GM10266 (cell line): ENCODE results near the gene BRD1.

Experiments used
- DNase-seq: peaks from one replicate; pipeline ENCODE4 v3.0.0; 2012; ENCODE audit errors: extremely low spot score
- TF ChIP-seq, protein P1 (sequence below): IDR thresholded peaks from 2 replicates; pipeline ENCODE4 v1.5.1; 2012; ENCODE audit warnings: mild to moderate bottlenecking, low read depth; ENCODE audit not compliant: control insufficient read depth, insufficient read depth; ENCODE audit errors: missing control alignments

Gene BRD1

DNA sequence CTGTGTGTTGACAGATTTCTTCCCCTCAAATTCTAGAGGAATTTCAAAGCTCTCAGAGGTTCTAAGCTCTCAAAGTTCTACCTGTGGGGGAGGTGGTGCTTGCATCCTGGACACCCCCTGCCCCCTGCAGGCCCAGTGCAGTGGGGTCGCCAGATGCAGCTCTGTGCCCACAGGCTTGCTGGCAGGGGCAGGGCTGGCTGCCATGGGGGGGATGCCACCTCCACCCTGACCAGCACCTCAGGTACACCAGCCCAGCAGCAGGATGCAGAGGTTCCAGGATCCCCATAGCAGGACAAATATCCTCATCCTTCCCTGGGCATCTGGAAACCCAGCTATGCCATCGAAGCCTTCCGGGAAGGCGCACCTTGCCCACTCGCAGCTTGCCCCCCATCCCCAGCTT is 91.1 kb downstream of the BRD1 start:
- TF ChIP-seq, protein P1, sequence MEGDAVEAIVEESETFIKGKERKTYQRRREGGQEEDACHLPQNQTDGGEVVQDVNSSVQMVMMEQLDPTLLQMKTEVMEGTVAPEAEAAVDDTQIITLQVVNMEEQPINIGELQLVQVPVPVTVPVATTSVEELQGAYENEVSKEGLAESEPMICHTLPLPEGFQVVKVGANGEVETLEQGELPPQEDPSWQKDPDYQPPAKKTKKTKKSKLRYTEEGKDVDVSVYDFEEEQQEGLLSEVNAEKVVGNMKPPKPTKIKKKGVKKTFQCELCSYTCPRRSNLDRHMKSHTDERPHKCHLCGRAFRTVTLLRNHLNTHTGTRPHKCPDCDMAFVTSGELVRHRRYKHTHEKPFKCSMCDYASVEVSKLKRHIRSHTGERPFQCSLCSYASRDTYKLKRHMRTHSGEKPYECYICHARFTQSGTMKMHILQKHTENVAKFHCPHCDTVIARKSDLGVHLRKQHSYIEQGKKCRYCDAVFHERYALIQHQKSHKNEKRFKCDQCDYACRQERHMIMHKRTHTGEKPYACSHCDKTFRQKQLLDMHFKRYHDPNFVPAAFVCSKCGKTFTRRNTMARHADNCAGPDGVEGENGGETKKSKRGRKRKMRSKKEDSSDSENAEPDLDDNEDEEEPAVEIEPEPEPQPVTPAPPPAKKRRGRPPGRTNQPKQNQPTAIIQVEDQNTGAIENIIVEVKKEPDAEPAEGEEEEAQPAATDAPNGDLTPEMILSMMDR, result no peak
- DNase-seq, result no peak

DNA sequence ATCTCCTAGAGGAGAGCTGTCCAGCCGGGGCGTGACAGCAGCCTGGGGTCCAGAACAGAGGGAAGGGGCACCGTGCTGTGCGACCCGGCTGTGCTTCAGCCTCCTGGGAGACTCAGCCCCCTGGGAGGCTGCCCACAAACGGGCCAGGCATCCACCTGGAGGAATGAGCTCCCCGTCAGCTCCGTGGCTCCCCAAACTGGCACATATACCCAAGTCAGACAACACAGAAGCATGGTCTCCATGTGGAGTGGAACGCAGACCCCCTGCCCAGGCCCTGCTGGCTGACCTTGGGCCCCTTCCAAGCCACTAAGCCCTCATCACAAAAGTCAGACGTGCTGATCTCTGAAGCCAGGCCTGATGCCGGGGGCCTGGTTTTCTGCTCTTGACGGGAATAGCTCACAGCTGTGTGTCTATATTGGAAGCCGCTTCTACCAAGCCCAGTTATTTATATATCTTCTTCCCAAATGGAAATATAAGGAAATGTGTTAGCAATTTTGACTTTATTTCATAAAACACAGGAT is 91.7 kb downstream of the BRD1 start:
- no peak for DNase-seq
- TF ChIP-seq, protein P1, result no peak

DNA sequence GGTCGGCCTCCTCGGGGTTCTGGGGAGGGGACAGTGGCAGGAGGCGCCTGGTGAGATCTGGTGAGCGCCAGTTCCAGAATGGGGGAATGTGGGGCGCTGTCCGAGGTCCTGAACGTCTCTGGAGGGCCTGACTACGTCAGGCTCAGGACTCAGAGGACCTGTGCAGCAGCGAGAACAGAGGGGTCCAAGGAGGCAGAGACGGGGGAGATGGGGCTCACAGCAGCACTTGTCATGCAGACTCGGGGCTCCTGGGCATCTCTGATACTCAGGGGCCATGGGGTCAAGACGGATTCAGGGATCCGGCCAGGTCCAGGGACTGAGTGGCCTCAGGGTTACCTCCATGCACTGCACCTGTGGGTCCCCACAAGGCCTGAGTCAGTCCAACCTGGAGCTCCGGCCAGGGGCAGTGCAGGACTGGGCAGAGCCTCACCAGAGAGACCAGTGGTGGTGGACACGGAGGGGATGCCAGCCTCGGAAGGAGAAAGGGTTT is 92.2 kb downstream of the BRD1 start:
- TF ChIP-seq, protein P1, result no peak
- DNase-seq, result no peak

DNA sequence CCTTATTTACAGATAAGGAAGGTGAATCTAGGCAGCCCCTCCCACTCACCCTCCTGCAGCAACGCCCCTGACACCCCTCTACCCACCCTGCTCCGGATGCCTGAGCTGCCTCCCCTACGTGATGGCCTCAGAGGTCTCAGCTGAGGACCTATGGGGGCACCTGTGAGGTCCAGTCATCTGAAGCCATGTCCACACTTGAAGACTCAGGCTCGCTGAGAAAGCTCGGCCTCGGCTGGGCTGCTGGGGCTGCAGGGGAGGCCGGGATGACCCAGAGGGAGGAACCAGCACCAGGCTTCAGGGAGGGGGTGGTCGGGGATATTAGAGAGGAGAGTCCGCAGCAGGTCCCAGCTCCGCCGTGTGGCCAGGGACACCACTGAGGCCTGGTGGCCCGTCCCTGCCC is 92.8 kb downstream of the BRD1 start:
- TF ChIP-seq, protein P1, result no peak
- no peak for DNase-seq

DNA sequence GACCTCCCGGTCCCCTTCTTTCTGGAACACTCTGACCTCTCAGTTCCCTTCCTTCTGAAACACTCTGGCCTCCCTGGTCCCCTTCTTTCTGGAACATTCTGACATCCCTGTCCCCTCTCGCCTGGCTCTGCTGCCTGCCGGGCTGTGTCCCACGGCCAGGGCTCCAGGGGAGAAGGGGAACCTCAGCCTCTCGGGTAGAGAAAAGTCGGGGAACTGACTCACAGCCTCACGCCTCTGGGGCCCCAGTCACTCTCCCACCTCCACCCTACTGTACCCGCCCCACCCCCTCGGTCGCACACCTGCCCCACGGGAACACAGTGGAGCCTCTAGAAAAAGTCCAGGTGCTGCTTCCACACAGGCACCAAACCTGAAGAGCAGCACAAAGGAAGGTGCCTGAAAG is 93.3 kb downstream of the BRD1 start:
- no peak for DNase-seq
- TF ChIP-seq, protein P1, result no peak

- TF ChIP-seq, protein P1, result no peak
- DNase-seq, result no peak
These were observed 94.0 kb downstream of the BRD1 start for GRCh38 chr22:49733631-49734030.

DNA sequence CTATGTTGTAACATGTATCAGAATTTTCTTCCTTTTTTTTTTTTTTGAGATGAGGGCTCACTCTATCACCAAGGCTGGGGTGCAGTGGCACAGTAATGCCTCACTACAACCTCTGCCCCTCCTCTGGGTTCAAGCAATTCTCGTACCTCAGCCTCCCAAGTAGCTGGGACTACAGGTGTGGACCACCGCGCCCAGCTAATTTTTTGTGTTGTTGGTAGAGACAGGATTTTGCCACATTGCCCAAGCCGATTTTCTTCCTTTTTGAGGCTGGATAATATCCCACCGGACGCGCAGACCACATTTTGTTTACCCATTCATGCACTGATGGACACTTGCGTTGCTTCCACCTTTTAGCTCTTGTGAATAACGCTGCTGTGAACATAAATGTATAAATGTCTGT is 97.0 kb downstream of the BRD1 start:
- TF ChIP-seq, protein P1, result no peak
- no peak for DNase-seq
